ENCODE results near the gene FGA.

Gene FGA

DNA sequence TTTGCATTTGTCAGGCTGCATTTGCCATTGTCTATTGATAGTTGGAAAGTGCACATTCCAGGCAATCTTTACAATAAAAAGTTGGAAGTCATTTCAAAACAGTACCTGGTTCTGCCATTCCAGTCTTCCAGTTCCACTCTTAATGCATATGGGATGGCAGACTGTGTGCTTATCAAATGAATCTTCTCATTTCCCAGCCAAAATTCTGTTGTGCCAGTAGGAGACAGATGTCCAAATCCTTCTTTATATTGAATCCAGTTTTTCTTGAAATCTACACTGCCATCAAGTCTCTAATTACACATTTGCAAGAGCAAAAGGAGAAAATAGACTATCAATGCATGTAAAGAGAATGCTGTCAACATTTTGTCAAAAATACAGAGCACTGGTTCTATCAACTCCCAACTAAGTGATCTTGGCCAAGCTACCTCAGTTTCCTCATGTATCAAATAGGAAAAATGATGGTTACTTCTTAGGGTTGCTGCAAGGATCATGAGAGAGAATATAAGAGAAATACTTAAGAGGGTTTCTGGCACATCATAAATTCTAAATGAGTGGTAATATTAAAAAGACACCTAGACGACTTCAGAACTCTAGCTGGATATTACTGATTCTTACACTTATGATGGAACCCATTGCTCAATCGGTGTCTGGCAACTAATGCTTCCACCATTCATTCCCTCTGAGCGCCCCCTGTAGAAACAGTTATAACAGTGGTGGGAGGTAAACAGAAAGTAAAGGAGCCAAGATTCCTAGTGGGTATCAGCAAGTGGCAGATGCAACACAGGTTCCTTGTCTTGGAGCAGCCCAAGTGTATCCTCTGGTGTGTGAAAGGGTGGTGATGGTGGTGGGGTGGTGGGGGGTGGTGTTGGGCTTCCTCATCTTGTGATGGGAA, 18.1 kb upstream of the FGA start:
- H3K27ac ChIP-seq = no peak overlapping the region
- no peak for TF ChIP-seq CTCF (IDR thresholded peaks at IDR 0.05)
- no peak for TF ChIP-seq ZFX (IDR thresholded peaks at IDR 0.05; ENCODE audit: borderline replicate concordance)

- no peak overlapping the region for H3K27ac ChIP-seq
- TF ChIP-seq CTCF (IDR thresholded peaks at IDR 0.05) = no peak
- TF ChIP-seq ZFX (IDR thresholded peaks at IDR 0.05; ENCODE audit: borderline replicate concordance) = no peak
Observed at GRCh38 chr4:154606728-154607723, 16.5 kb upstream of the FGA start.

GRCh38 chr4:154604696-154605200, 14.2 kb upstream of the FGA start:
- TF ChIP-seq CTCF (IDR thresholded peaks at IDR 0.05) (no peak), ZFX (IDR thresholded peaks at IDR 0.05; ENCODE audit: borderline replicate concordance) (no peak)
- H3K27ac ChIP-seq = no peak overlapping the region

GRCh38 chr4:154603033-154603943, 12.7 kb upstream of the FGA start:
- TF ChIP-seq CTCF (IDR thresholded peaks at IDR 0.05) = no peak
- TF ChIP-seq ZFX (IDR thresholded peaks at IDR 0.05; ENCODE audit: borderline replicate concordance) = no peak
- H3K27ac ChIP-seq = no peak overlapping the region

- TF ChIP-seq ZFX (IDR thresholded peaks at IDR 0.05; ENCODE audit: borderline replicate concordance) (no peak), CTCF (IDR thresholded peaks at IDR 0.05) (no peak)
- H3K27ac ChIP-seq = no peak overlapping the region
Observed at GRCh38 chr4:154602404-154603020, 12.0 kb upstream of the FGA start.

Measured in 22Rv1 (cell line).